Measurements from ENCODE around the gene SDK1. TPM values are rescaled to one million over a fixed set of nuclear protein-coding genes. Genes with fewer than 3 reads are reported as not detected.

SDK1 gene
- total RNA-seq, 4 donors from 2014 or later, result 2.5 to 12.9 (median 6.1) TPM

DNA sequence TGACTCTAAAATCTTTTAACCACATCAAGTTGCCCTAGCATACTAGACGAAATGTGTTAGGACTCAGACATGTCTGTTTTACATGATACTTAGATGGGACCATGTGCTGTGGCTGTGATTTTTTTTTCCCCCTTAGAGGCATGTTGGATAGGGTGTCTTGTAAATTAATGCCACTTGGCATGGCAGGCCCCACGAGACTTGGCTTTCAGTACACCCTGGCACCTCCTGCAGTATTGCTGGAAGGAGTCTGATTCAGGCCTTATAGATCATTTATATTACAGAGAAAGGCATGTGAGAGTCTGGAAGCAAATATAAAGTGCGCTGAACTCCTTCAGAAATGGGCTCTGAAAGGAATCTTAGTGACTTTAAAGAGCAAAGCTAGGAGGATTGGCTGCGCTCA lies 494.1 kb downstream of the SDK1 start:
- Histone ChIP-seq H3K4me1 (no peaks in the 10 kb centered on the region), H3K4me3 (no peak overlapping the region), H3K36me3 (no peaks in the 10 kb centered on the region), H3K27ac (no peak overlapping the region), H3K9me3 (no peaks in the 10 kb centered on the region), H3K27me3 (no peaks in the 10 kb centered on the region)
- no peak for DNase-seq (ENCODE audit: low spot score in 2 of 2)
- WGBS, result 68% methylated on average over 4 of the region's 4 CpGs
- TF ChIP-seq, protein P1, sequence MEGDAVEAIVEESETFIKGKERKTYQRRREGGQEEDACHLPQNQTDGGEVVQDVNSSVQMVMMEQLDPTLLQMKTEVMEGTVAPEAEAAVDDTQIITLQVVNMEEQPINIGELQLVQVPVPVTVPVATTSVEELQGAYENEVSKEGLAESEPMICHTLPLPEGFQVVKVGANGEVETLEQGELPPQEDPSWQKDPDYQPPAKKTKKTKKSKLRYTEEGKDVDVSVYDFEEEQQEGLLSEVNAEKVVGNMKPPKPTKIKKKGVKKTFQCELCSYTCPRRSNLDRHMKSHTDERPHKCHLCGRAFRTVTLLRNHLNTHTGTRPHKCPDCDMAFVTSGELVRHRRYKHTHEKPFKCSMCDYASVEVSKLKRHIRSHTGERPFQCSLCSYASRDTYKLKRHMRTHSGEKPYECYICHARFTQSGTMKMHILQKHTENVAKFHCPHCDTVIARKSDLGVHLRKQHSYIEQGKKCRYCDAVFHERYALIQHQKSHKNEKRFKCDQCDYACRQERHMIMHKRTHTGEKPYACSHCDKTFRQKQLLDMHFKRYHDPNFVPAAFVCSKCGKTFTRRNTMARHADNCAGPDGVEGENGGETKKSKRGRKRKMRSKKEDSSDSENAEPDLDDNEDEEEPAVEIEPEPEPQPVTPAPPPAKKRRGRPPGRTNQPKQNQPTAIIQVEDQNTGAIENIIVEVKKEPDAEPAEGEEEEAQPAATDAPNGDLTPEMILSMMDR (IDR thresholded peaks at IDR 0.05), result no peak
- TF ChIP-seq POLR2AphosphoS5 (IDR thresholded peaks at IDR 0.05), result no peak
- no peak for TF ChIP-seq POLR2A (IDR thresholded peaks at IDR 0.05)
- TF ChIP-seq EP300 (IDR thresholded peaks at IDR 0.05), result no peak

DNA sequence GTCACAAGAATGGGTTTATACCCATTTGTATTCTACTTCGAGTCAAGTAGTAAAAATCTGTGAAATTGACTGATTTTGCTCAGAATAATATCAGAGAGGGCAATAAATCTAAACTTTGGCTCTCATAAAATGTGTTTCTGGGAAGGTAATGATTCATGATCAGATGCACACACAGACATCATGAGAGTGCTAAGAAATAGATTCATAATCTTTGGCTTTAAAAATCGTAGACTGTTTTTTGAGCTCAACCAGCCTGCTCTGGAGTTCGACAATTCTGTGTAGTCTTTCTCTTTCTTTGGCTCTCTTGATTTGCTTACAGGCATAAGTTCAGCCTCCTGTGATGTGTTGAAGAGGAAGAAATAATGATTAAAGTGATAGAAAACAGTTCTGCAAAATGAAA lies 494.7 kb downstream of the SDK1 start:
- H3K36me3 ChIP-seq, result no peaks in the 10 kb centered on the region
- TF ChIP-seq EP300 (IDR thresholded peaks at IDR 0.05) (no peak), POLR2A (IDR thresholded peaks at IDR 0.05) (no peak)

DNA sequence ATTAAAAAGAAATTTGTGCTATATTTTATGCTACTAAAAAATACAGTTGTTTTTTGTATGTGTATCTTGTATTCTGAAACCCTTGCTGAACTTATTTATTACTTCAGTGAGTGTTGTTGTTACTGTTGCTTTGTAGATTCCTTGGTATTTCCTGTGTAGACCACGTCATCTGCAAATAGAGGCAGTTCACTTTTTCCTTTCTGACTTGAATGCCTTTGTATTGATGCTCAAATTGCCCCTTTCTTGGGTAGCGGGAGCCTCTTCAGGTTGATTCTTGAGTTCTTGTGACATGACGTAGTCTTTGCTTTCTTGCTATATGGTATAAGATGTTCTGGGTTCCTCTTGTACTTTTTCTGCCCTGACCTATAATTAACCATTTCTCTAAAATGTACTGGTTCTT lies 504.1 kb downstream of the SDK1 start:
- no peaks in the 10 kb centered on the region for H3K36me3 ChIP-seq
- H3K27me3 ChIP-seq, result no peaks in the 10 kb centered on the region
- DNase-seq (ENCODE audit: low spot score in 2 of 2), result no peak
- TF ChIP-seq POLR2AphosphoS5 (IDR thresholded peaks at IDR 0.05), result no peak
- no peak for TF ChIP-seq EP300 (IDR thresholded peaks at IDR 0.05)
- TF ChIP-seq POLR2A (IDR thresholded peaks at IDR 0.05), result no peak
- TF ChIP-seq, protein P1 (IDR thresholded peaks at IDR 0.05), result no peak
- no peaks in the 10 kb centered on the region for H3K9me3 ChIP-seq
- H3K4me3 ChIP-seq, result no peak overlapping the region
- H3K27ac ChIP-seq, result no peak overlapping the region
- H3K4me1 ChIP-seq, result no peaks in the 10 kb centered on the region
- 85% methylated on average over 3 of the region's 3 CpGs for WGBS

More for the DNA sequence above, 494.7 kb downstream of the SDK1 start:
- WGBS, result 54% methylated on average over 3 of the region's 3 CpGs
- no peak for DNase-seq (ENCODE audit: low spot score in 2 of 2)
- H3K9me3 ChIP-seq, result no peaks in the 10 kb centered on the region
- H3K4me1 ChIP-seq, result no peaks in the 10 kb centered on the region
- H3K4me3 ChIP-seq, result no peak overlapping the region
- no peak overlapping the region for H3K27ac ChIP-seq
- H3K27me3 ChIP-seq, result no peaks in the 10 kb centered on the region

DNA sequence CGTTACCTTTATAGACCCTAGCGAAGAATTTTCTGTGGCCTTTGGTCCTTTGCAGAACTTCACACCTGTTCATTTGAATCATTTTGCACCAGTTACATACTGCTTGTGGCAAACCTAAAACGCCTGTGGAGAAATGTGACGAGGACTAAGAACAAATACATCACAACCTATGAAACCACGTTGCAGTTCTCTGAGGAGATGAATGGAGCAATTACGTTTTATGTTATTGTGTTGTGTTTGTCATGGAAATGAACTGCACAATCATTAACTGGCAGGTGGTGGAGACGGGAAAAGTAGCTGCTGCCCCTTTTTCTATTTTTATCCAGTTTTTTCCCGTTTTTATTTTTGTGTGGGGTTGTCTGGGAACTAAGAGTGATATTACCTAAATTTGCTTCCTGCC lies 505.5 kb downstream of the SDK1 start:
- no peak for DNase-seq (ENCODE audit: low spot score in 2 of 2)
- Histone ChIP-seq H3K9me3 (no peaks in the 10 kb centered on the region), H3K4me1 (no peaks in the 10 kb centered on the region), H3K4me3 (no peak overlapping the region), H3K27ac (no peak overlapping the region), H3K27me3 (no peaks in the 10 kb centered on the region), H3K36me3 (no peaks in the 10 kb centered on the region)
- 88% methylated on average over 8 of the region's 8 CpGs for WGBS
- no peak for TF ChIP-seq POLR2A (IDR thresholded peaks at IDR 0.05)
- TF ChIP-seq, protein P1 (IDR thresholded peaks at IDR 0.05), result no peak
- no peak for TF ChIP-seq EP300 (IDR thresholded peaks at IDR 0.05)
- TF ChIP-seq POLR2AphosphoS5 (IDR thresholded peaks at IDR 0.05), result no peak

DNA sequence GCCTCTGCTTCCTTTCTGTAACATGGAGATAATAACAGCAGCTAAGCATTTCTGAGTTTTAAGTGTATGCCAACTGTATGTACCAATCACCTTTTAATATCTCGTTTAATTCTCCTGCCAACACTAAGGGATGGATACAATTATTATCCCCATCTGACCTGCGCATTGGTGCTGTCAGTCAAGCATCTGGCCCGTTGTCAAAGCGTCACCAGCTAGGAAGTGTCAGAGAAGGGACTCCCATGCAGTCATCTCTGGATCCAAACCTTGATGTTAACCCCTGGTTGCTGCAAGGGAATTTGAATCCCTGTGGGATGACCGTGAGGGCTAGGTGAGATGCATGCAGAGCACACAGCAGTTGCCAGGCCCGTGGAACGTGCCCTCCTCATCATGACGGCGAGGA lies 506.8 kb downstream of the SDK1 start:
- no peak overlapping the region for H3K27ac ChIP-seq
- H3K9me3 ChIP-seq, result no peaks in the 10 kb centered on the region
- TF ChIP-seq, protein P1 (IDR thresholded peaks at IDR 0.05), result no peak
- TF ChIP-seq POLR2AphosphoS5 (IDR thresholded peaks at IDR 0.05) (no peak), EP300 (IDR thresholded peaks at IDR 0.05) (no peak), POLR2A (IDR thresholded peaks at IDR 0.05) (no peak)
- no peak overlapping the region for H3K4me3 ChIP-seq
- DNase-seq (ENCODE audit: low spot score in 2 of 2), result no peak
- H3K27me3 ChIP-seq, result no peaks in the 10 kb centered on the region
- H3K36me3 ChIP-seq, result no peaks in the 10 kb centered on the region
- no peaks in the 10 kb centered on the region for H3K4me1 ChIP-seq
- 92% methylated on average over 9 of the region's 9 CpGs for WGBS

DNA sequence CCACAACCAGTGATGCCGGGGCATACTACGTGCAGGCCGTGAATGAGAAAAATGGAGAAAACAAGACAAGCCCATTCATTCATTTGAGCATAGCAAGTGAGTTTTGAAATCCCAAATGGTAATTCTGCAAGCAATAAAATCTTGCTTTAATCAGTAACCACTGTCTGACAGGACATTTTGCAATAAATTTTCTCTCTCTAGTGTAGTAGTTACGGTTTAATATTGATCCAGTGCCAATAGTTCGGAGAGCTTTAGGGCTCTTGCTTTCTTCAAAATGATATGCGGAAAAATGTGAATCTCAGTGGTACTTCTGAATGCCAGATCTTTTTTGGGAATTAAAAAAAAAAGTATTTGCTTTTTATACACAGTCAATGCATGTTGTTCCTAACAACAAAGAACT lies 520.4 kb downstream of the SDK1 start:
- no peak overlapping the region for H3K4me3 ChIP-seq
- no peak for DNase-seq (ENCODE audit: low spot score in 2 of 2)
- H3K4me1 ChIP-seq, result no peaks in the 10 kb centered on the region
- no peaks in the 10 kb centered on the region for H3K9me3 ChIP-seq
- TF ChIP-seq EP300 (IDR thresholded peaks at IDR 0.05), result no peak
- no peak for TF ChIP-seq POLR2A (IDR thresholded peaks at IDR 0.05)
- TF ChIP-seq, protein P1 (IDR thresholded peaks at IDR 0.05), result no peak
- TF ChIP-seq POLR2AphosphoS5 (IDR thresholded peaks at IDR 0.05), result no peak
- no peaks in the 10 kb centered on the region for H3K27me3 ChIP-seq
- H3K27ac ChIP-seq, result no peak overlapping the region
- no peaks in the 10 kb centered on the region for H3K36me3 ChIP-seq
- WGBS, result 33% methylated on average over 6 of the region's 6 CpGs
